SH-SY5Y (cell line): Measurements from ENCODE around the gene ARID3B.

ENCODE experiments used
- GATA2 ChIP-seq: IDR thresholded peaks from 2 replicates; pipeline ENCODE4 v1.6.1; 2011; ENCODE audit warnings: mild to moderate bottlenecking, low read depth, low read length
- GATA3 ChIP-seq: IDR thresholded peaks from 2 replicates; pipeline ENCODE4 v1.6.1; 2011; ENCODE audit warnings: low read depth, mild to moderate bottlenecking, low read length, moderate library complexity

Gene ARID3B

DNA sequence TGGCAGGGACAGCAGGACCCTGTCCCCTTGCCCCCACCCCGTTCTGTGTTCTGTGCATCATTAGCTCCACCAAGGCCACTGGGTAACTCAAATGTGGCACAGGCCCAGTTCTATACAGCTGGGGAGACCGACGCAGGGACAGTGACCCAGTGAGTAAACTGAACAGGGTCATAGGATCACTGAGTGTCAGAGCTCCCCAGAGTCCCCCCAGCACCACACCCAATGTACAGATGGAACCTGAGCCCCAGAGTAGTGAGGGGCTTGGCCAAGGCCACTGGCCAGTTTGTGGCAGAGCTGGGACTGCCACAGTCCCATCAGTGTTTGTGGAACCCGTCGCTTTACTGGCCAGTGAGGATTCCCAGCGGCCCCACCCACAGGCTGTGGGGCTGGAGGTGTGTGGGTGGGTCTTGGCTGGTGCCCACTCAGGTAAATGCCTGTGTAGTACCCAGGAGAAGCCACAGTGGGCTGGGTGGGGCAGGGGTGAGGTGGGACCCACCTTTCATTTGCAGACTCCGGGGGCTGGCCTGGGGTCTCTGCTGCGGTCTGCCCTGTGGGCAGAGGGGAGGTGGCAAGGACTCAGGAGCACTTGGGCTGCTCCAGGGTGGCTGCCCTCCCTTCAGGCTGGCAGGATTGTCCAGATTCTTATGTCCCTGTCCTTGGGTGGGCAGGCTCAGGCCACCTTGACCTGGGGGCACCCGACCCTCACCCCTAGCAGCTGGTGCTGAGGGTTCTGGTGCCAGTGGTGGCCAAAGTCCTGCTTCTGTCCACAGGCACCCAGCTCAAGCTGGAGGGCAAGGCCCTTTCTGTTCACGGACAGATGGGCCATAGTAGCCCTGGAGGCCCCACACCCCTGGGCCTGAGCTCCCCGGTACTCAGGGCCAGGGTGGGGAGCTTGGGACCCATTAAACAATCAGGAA, 63.0 kb downstream of the ARID3B start:
- TF ChIP-seq GATA3 (no peak), GATA2 (no peak)

DNA sequence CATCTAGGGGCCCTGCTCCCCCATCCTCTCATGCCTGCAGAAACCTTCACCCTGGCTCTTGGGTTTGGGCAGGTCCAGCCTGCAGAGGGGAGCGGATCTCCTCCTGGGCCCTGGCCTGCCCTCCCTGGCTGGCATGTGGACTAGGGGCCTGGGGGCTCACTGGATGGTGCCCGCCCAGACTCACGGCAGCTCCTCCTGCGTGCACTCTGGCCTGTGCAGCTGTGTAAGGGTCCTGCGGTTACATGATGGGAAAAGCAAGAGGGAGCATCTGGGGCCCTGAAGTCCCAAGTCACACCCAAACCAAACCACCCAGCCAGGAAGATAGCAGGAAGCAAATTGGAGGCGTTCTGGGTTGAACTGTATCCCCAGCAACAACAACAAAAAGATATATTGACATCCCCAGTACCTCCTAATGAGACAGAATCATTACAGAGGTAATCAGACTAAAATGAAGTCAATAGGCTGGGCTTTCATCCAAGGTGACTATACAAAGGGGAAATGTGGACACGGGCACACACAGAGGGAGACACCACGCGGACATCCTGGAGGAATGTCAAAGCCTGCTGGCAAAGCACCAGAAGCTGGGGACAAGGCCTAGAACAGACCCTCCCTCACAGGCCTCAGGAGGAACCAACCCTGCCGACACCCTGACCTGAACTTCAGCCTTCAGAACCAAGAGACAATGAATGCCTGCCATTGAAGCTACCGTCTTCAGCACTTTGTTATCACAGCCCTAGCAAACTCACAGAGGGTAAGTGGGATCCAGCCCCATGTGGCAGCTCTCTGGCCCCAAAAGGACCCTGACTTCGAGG, 64.2 kb downstream of the ARID3B start:
- TF ChIP-seq GATA2 (no peak), GATA3 (no peak)

DNA sequence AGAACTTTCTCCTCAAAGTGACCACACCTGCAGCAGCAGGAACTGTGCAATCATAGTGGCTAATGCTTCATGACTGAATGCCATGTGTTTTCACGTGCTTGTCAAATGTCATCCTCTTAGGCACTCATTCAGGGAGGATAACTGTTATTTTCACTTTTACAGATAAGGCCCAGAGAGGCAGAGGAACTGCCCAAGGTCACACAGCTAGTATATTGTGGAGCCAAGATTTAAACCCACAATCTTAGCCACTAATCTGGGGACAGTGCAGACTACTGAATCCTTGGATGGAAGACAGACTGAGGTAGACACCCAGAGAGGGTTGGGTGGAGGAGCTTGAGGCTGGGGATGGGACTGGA, 64.8 kb downstream of the ARID3B start:
- no peak for TF ChIP-seq GATA3
- TF ChIP-seq GATA2: no peak

DNA sequence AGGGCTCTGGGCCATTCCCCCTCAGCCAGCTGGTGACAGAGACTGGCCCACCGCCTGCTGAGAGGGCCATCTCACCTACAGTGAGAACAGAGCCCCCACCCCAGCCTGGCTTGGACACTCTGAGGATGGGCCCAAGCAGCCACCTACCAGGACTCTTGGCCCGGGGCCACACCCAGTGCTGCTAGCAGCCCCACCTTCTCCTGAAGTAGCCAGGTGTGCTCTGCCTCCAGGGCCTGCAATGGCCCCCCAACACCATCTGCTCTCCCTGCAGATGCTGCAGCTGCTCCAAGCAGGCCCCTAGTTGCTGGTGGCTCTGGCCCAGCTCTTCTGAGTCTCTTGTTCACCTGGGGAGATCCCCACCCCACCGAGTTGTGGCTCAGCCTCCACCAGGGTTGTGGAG, 67.8 kb downstream of the ARID3B start:
- TF ChIP-seq GATA3 (no peak), GATA2 (no peak)

DNA sequence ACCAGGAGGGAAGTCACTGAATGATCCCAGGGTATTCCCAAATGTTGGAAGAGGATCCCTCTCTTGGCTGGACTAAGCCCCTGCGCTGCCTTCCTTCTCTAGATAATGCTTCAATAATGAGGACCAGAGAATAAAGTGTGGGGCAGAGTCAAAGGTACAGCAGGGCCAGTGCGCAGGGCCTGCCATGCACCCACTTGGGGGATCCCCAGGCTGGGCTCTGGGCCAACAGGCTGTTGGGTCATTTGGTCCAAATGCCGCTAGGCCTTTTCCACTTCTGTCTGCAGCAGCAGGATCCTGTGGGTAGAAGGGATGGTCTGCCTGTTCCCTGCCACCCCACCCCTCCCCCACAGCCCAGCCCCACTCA, 68.9 kb downstream of the ARID3B start:
- TF ChIP-seq GATA3: no peak
- TF ChIP-seq GATA2: no peak

DNA sequence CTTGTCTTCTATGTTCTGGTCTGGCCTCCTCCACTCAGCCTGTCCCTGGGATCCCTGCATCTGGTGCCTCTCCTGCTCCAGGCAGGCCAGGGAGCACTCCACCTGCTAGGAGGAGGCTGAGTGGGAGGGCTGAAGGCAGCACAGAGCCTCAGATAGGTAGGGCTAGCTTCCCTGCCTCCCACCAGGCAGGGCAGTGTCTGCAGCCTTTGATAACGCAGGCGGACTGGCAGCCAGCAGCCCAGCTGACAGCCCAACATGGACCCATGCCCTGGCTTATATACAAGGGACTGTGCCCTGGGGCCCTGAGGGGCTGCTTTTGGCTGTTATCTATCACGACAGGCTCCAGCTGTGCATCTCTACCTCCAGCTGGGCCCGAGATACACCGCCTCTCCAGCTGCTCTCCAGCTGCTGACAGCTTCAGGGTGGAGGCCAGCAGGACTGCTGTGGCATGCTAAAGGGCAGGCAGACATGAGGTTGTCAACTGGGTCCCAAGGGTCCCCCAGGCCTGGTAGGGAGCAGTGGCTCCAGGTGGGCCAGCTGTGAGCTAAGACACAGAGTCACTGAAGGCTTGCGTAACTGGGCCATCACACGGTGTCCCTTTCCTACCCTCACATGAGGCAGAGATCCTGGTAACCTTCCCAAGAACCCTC, 69.4 kb downstream of the ARID3B start:
- TF ChIP-seq GATA3: no peak
- TF ChIP-seq GATA2: peak; percentile 83

DNA sequence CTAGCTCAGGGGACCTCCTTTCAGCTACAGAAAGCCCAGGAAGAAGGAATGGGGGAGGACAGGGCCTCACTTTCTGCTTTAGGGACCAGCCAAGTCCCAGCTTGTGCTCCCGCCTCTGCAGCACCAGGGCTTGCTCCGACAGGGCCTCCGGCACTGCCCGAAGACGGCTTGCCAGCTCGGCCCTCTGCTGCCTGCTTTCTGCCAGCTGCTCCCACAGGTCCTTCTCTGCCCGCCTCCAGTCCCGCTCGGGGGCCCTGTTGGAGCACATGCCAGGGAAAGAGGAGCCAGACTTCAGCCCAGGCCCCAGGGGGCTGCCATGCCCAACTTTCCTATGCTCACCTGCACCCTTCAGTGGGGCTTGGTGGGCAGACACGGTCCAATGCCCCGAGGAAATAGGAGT, 70.3 kb downstream of the ARID3B start:
- no peak for TF ChIP-seq GATA3
- no peak for TF ChIP-seq GATA2

DNA sequence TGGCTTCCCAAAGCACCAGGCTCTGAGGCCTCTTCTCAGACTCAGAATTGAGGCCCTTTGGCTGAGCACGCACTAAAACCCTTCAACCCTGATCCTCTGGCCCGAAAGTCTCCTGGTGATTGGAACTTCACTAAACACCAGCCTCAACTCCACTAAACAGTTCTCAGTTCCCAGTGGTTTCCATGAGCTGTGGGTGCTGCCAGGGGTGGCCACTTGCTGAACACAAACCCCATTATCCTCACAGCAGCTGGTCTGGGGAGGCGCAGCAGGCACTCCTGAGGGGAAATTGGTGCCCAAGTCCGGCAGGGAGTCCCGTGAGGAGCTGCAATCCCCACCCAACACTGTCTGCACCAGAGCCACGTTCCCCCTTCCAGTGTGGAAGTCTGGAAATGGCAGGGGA, 70.8 kb downstream of the ARID3B start:
- no peak for TF ChIP-seq GATA3
- TF ChIP-seq GATA2: no peak

DNA sequence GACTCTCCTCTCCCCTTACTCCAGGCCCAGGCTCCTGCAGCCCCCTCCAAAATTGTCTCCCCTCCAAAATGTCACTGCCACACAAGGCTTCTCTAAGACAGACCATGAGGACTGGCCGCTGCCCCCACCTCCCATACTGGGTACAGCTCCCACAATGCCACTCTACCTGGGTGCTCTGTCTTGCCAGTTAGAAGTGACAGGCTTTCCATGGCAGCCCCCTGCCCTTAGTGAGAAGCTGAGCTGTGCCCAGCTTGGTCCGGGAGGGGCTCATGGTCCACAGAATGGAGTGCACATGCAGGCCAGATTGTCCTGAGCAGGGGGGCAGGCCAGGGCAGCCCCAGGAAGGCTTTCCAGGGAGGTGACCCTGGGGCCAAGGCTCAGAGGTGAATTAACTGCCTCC, 71.7 kb downstream of the ARID3B start:
- TF ChIP-seq GATA2: no peak
- no peak for TF ChIP-seq GATA3

DNA sequence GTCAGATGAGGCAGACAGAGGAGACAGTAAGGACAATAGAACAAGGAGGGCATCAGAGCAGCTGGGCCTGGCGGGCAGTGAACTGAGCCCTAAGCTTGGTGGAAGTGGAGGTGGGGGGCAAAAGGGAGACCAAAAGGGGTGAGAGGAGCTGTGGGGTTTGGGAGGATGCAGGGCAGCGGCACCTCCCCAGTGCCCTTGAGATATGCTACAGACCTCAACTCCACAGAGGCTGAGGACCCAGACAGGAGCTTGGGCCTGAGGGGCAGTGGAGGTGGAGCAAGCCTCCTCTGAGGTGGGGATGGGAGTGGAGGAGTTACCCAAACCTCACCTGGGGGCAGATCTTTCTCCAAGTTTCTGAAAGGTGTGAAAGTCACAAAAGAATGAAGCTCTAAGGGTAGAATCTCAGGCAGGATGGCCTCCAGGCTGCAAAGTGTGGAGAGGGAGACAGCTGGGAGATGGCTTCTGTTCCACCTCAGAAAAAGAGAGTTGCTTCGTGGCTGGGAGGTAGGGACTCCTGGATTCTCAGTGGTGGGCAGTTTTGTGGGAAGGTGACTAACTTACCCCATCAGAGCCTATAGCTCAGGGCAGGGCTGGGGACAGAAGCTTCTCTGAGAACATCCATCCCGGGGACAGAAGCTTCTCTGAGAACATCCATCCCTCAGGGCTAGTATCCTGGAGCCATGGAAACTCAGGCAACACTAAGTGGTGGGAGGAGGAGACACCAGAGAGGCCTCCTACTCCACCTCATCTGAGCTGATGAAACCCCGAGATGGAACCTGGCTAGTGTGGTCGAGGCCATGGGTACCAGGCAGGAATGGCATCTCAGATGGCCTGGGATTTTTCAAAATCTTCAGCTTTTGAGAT, 72.3 kb downstream of the ARID3B start:
- TF ChIP-seq GATA2 (no peak), GATA3 (no peak)

DNA sequence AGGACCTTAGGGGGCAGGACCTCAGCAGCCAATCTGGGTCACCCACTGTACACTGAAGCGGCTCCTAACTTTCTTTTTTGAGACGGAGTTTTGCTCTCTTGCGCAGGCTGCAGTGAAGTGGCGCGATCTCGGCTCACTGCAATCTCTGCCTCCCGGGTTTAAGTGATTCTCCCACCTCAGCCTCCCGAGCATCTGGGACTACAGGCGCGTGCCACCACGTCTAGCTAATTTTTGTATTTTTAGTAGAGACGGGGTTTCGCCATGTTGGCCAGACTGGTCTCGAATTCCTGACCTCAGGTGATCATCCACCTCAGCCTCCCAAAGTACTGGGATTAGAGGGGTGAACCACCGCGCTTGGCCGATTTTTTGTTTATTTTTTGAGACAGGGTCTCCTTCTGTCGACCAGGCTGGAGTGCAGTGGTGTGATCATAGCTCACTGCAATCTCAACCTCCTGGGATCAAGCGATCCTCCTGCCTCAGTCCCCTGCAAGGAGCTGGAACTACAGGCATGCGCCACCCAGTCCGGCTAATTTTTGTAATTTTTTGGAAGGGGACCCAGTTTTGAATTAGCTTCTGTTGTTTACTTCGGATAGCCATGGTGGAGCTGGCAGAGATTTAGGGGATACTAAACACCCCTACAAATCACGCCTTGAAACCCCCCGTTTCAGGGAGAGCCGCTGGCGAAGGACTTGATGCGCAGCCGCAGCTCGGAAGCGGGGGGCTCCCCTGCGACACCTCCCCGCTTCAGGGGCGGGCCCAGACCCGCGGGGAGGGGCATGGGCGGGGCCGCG, 73.1 kb downstream of the ARID3B start:
- no peak for TF ChIP-seq GATA2
- no peak for TF ChIP-seq GATA3

DNA sequence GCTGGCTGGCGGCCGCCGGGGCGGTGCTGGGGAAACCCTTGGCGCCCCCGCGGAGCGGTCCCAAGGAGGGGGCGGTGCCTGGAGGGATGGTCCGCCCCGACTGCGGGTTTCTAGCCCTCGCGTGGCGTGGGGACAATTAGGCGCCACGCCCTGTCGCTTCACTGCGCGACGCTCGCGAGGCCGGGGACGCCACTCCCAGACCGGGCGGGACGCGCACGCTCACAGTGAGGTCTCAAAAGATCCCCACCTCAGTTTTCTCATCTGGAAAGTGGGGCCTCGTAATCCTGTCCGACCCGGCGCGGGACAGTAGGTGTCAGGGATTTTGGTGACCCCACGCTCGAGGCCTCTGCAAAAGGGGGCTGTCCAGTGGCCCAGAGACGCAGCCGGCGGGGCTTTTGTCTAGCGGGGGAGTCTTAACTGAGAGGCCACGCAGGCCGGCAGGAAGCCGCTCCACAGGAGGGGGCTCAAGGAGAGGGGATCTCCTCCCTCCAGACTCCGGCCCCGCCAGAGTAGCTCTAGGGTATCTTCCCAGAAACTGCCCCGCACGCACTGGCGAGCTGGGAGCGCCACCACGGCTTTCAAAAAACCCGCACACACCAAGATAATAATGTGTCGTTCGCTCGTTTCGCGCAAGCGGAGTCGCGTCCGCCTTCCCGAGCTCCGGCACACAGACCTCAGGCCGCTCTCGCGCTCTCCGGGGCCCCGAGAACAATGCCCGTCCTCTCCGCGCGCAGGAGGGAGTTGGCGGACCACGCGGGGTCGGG, 73.9 kb downstream of the ARID3B start:
- TF ChIP-seq GATA2: no peak
- no peak for TF ChIP-seq GATA3
